Tibial artery (tissue), 4 donors: ENCODE results near the gene PRDX2.

ENCODE experiments used
- DNase-seq, 2 donors: peaks; one replicate each; pipeline ENCODE4 v3.0.0-alpha.2; 2019
- H3K27ac ChIP-seq, 2 donors: fragments of 200-600 bp; sonication (generic) in 1 of 2; 1 replicate in 1 of 2; 2 replicates in 1 of 2; pipeline ENCODE4 v1.5.1; 2018 to 2019; ENCODE audit warnings: mild to moderate bottlenecking in 1 of 2
- H3K27me3 ChIP-seq, 2 donors: fragments of 200-600 bp; sonication (generic) in 1 of 2; one replicate each; pipeline versions ENCODE4 v1.5.1 to v1.6.0; 2016 to 2019
- H3K36me3 ChIP-seq, 3 donors: fragments of 200-600 bp; sonication (generic) in 2 of 3; one replicate each; pipeline ENCODE4 v1.5.1; 2016 to 2019; ENCODE audit warnings: mild to moderate bottlenecking in 2 of 3
- H3K4me1 ChIP-seq, 4 donors: fragments of 200-600 bp; sonication (generic) in 2 of 4; 1 replicate in 3 of 4; 2 replicates in 1 of 4; pipeline ENCODE4 v1.5.1; 2016 to 2019
- H3K4me3 ChIP-seq, 2 donors: fragments of 200-600 bp; sonication (generic) in 1 of 2; 1 replicate in 1 of 2; 2 replicates in 1 of 2; pipeline ENCODE4 v1.5.1; 2018 to 2019; ENCODE audit warnings: mild to moderate bottlenecking in 2 of 2
- H3K9me3 ChIP-seq, 3 donors: fragments of 200-600 bp; sonication (generic) in 1 of 3; one replicate each; pipeline ENCODE4 v1.5.1; 2016 to 2019
- CTCF ChIP-seq, 2 experiments: fragments of 200-600 bp in 1 of 2; fragments of 450-650 bp in 1 of 2; IDR thresholded peaks; one replicate each; pipeline ENCODE4 v1.5.1; 2017 to 2019; ENCODE audit warnings: antibody characterized with exemption in 2 of 2, mild to moderate bottlenecking in 1 of 2, moderate library complexity in 1 of 2
- intact Hi-C: fragments of 100-400 bp; cut with DNase I; formaldehyde crosslinking; loops from one replicate; pipeline ENCODE4 v1.15.0; 2023; ENCODE audit warnings: low total_unique reads

The PRDX2 gene

DNA sequence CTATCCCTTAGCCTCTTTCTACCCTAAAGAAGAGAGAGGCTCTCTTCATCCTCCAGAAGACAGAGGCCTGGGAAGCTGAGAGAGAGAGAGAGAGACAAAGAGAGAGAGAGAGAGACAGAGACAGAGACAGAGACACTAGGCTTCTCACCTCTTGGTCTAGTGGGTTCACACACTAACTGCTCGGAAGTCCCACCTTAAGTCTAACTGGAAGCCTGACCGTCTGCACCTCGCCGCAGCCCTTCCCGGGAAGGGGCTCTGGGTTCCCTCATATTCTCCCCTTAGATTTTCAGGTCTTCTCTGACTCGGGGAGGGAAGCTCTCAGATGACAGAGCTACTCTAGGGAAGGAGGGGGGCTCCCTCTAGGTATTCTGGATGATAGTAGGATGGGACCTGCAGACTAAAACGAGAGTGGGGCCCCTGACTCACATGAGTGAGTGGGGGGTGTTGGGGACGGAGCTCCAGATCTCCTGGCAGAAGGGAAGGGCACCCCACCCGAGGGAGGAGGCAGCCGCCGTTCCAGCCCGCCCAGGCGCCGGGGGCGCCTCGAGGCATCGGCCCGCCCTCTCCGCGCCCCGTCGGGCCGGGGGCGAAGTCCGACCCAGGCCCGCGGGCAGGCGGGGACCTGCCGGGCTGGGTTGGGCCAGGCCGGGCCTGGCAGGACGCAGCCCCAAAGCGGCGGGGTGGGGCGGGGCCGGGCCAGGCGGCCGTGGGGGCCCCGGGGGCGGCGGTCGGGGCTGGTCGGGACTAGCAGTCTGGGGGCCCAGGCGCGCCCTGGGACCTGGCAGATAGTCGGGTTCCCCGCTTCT is 12.3 kb downstream of the PRDX2 start:
- Histone ChIP-seq H3K4me1 (peaks cover 0 to 63% (median 58%) of the 10 kb centered on the region in 4 donors), H3K27me3 (no peaks in the 10 kb centered on the region), H3K36me3 (peaks cover 0 to 13% (median 9%) of the 10 kb centered on the region in 3 donors), H3K4me3 (peak overlapping the region; percentile 86 to 96), H3K9me3 (no peaks in the 10 kb centered on the region), H3K27ac (peak overlapping the region; percentile 98 to 99)
- no peak for DNase-seq
- intact Hi-C loops: no loop called here
- no peak for TF ChIP-seq CTCF (IDR thresholded peaks at IDR 0.05)

- Histone ChIP-seq H3K27me3 (no peaks in the 10 kb centered on the region), H3K4me3 (peak overlapping the region; percentile 86 to 96), H3K4me1 (peaks cover 4 to 64% (median 58%) of the 10 kb centered on the region in 4 donors), H3K36me3 (peaks cover 0 to 13% (median 9%) of the 10 kb centered on the region in 3 donors), H3K9me3 (no peaks in the 10 kb centered on the region), H3K27ac (peak overlapping the region; percentile 98 to 99)
- TF ChIP-seq CTCF (IDR thresholded peaks at IDR 0.05): no peak
- intact Hi-C loops: no loop called here
- DNase-seq: peak; percentile 86 to 93
Measured at GRCh38 chr19:12788682-12789097, 12.9 kb downstream of the PRDX2 start.

DNA sequence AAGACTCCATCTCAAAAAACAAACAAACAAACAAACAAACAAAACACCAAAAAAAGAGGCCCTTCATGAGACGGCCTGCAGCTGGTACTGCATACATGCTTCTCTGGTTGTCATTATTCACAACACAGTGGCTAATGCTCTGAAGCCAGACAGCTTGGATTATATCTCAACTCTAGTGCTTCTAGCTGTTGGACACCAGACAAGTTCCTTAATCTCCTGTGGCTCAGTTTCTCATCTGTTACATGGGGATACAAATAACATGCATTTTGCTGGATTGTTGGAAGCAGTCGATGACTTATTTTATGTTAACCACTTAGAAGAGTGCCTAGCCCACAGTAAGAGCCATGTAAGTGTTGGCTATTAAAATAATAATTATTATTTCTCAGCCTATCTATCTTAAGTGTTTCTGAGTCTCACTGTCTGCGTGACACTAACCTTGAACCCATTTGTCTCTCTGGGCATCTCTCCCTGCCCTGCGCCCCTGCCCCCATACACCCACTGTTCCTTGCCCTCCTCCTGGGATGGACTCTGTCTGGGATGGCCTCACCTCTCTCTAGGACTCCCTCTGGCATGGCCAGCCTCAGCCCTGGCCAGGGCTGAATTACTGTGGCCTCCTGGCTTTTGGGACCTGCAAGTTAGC is 13.4 kb downstream of the PRDX2 start:
- H3K9me3 ChIP-seq: no peaks in the 10 kb centered on the region
- H3K4me1 ChIP-seq: peaks cover 5 to 70% (median 63%) of the 10 kb centered on the region in 4 donors
- no peak for DNase-seq
- TF ChIP-seq CTCF (IDR thresholded peaks at IDR 0.05): no peak
- H3K27ac ChIP-seq: peak overlapping the region; percentile 98 to 99
- intact Hi-C loops: no loop called here
- H3K36me3 ChIP-seq: peaks cover 0 to 13% (median 9%) of the 10 kb centered on the region in 3 donors
- no peaks in the 10 kb centered on the region for H3K27me3 ChIP-seq
- H3K4me3 ChIP-seq: peak overlapping the region; percentile 86 to 96

DNA sequence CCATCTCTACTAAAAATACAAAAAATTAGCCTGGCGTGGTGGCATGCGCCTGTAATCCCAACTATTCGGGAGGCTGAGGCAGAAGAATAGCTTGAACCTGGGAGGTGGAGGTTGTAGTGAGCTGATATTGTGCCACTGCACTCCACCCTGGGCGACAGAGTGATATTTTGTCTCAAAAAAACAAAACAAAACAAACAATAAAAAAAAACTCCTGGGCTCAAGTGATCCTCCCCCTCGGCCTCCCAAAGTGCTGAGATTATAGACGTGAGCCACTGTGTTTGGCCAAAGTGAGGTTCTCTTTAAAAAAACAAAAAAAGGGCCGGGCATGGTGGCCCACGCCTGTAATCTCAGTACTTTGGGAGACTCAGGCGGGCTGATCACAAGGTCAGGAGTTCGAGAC is 14.1 kb downstream of the PRDX2 start:
- Histone ChIP-seq H3K27me3 (no peaks in the 10 kb centered on the region), H3K27ac (peak overlapping the region; percentile 98 to 99), H3K36me3 (peaks cover 0 to 6% (median 5%) of the 10 kb centered on the region in 3 donors), H3K4me1 (peaks cover 5 to 75% (median 68%) of the 10 kb centered on the region in 4 donors), H3K9me3 (no peaks in the 10 kb centered on the region), H3K4me3 (no peak overlapping the region)
- TF ChIP-seq CTCF (IDR thresholded peaks at IDR 0.05): no peak
- intact Hi-C loops: no loop called here
- no peak for DNase-seq

DNA sequence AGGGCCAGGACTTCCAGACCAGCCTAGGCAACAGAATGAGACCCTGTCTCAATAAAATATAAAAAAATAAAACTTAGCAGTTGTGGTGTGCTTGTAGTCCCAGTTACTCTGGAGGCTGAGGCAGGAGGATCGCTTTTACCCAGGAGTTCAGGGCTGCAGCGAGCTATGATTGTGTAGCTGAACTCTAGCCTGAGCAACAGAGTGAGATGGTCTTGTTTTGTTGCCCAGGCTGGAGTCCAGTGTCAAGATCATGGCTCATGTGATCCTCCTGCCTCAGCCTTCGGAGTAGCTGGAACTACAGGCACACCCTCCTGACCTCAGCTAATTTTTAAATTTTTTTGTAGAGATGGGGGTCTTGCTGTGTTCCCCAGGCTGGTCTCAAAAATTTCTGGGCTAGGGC is 14.6 kb downstream of the PRDX2 start:
- DNase-seq: no peak
- intact Hi-C loops: no loop called here
- no peaks in the 10 kb centered on the region for H3K27me3 ChIP-seq
- no peak for TF ChIP-seq CTCF (IDR thresholded peaks at IDR 0.05)
- H3K36me3 ChIP-seq: peaks cover 0 to 1% (median under 1%) of the 10 kb centered on the region in 3 donors
- peak overlapping the region; percentile 98 to 99 for H3K27ac ChIP-seq
- no peaks in the 10 kb centered on the region for H3K9me3 ChIP-seq
- peaks cover 5 to 77% (median 71%) of the 10 kb centered on the region in 4 donors for H3K4me1 ChIP-seq
- H3K4me3 ChIP-seq: no peak overlapping the region
